Aorta (tissue), 5 donors: ENCODE results near the gene SCAMP2. TPM values are rescaled to one million over a fixed set of nuclear protein-coding genes. Genes with fewer than 3 reads are reported as not detected.
"Not testable (repeated sequence)": the region's sequence is repeated elsewhere in the genome, so short reads cannot be mapped to it uniquely, and the experiment has no call there.

Experiments
- ATAC-seq: fragments of 200-7000 bp; cut with Tn5 transposase; one replicate; pipeline ENCODE4 v1.9.1; 2022; ENCODE audit warnings: moderate library complexity; ENCODE audit not compliant: low FRiP score
- DNase-seq, 2 donors: peaks; one replicate each; pipeline ENCODE4 v3.0.0-alpha.2; 2020
- H3K27ac ChIP-seq, 2 donors: one replicate each; pipeline ENCODE4 v1.5.1; 2013; ENCODE audit warnings: low read length in 2 of 2, mild to moderate bottlenecking in 2 of 2, moderate library complexity in 2 of 2, control low read depth in 1 of 2, inconsistent platforms in 1 of 2, low read depth in 1 of 2
- H3K27me3 ChIP-seq, 2 donors: one replicate each; pipeline ENCODE4 v1.6.1; 2013; ENCODE audit warnings: control low read depth in 1 of 2, low read length in 1 of 2, mild to moderate bottlenecking in 1 of 2, moderate library complexity in 1 of 2; ENCODE audit not compliant: insufficient read depth in 2 of 2, control insufficient read depth in 1 of 2
- H3K36me3 ChIP-seq, 2 donors: one replicate each; pipeline ENCODE4 v1.6.1; 2013; ENCODE audit warnings: control low read depth in 1 of 2, low read length in 1 of 2, mild to moderate bottlenecking in 1 of 2; ENCODE audit not compliant: insufficient read depth in 2 of 2, control insufficient read depth in 1 of 2
- H3K4me1 ChIP-seq, 2 donors: one replicate each; pipeline ENCODE4 v1.6.1; 2013; ENCODE audit warnings: low read length in 2 of 2, control low read depth in 1 of 2, mild to moderate bottlenecking in 1 of 2, moderate library complexity in 1 of 2; ENCODE audit not compliant: insufficient read depth in 2 of 2, control insufficient read depth in 1 of 2
- H3K4me3 ChIP-seq, 2 donors: one replicate each; pipeline ENCODE4 v1.5.1; 2013; ENCODE audit warnings: low read length in 2 of 2, control low read depth in 1 of 2, mild to moderate bottlenecking in 1 of 2
- H3K9me3 ChIP-seq: one replicate; pipeline ENCODE4 v1.6.1; 2013; ENCODE audit warnings: mild to moderate bottlenecking, low read length; ENCODE audit not compliant: control insufficient read depth
- WGBS, 2 donors: extraction: QIAGEN DNeasy Blood & Tissue Kit; methylation state at CpG; one replicate each; pipeline ENCODE4 v1.1.7; 2013; 5-methylcytosine and 5-hydroxymethylcytosine counted together
- intact Hi-C, 2 donors: fragments of 100-400 bp; cut with DNase I; formaldehyde crosslinking; loops; one replicate each; pipeline versions ENCODE4 v1.14.2 to v1.15.0; 2022
- long read RNA-seq, 2 donors: library from polyadenylated mRNA; unstranded; transcript quantifications; one replicate each; pipeline ENCODE4 v2.0.0, GENCODE V29; 2020 to 2021
- polyA plus RNA-seq, 2 donors: library from polyadenylated mRNA; stranded (reverse); fragments of 200-250 nt; gene quantifications; one replicate each; pipeline ENCODE4 v1.2.3, GENCODE V29; 2013
- total RNA-seq, 2 donors: library from RNA; stranded (reverse); fragmentation: NEBNext Ultra II Directional; extraction: Animal tissue kit (Norgen Biotek cat#: 25700); gene quantifications; one replicate each; pipeline ENCODE4 v1.2.1, GENCODE V29; 2021
- donor health status: healthy with polysubstance abuse.
- donor health status: Bipolar disorder and iron deficiency.
- donor health status: DM: no; HTN: no; CAD: no.
- donor health status: DM: no; HTN: no; CAD: no.
- donor health status: DM: yes; HTN: yes; CAD: no.

The SCAMP2 gene, protein sequence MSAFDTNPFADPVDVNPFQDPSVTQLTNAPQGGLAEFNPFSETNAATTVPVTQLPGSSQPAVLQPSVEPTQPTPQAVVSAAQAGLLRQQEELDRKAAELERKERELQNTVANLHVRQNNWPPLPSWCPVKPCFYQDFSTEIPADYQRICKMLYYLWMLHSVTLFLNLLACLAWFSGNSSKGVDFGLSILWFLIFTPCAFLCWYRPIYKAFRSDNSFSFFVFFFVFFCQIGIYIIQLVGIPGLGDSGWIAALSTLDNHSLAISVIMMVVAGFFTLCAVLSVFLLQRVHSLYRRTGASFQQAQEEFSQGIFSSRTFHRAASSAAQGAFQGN
- total RNA-seq, result 10 to 100 TPM; 62.2 to 65.0 TPM
- polyA plus RNA-seq, result 10 to 100 TPM; 21.8 to 30.4 TPM
- long read RNA-seq, donor 1, transcript SCAMP2-201 (9 exons, 2,453 nt), result major isoform, 150 of 187 reads
- long read RNA-seq, donor 1, partial matches to known transcripts, result 17 of 187 reads
- long read RNA-seq, donor 1, other reads (novel, unspliced or antisense), result 17 of 187 reads
- long read RNA-seq, donor 2, transcript SCAMP2-201 (9 exons, 2,453 nt), result major isoform, 38 of 51 reads
- long read RNA-seq, donor 2, partial matches to known transcripts, result 6 of 51 reads
- long read RNA-seq, donor 2, other reads (novel, unspliced or antisense), result 4 of 51 reads

DNA sequence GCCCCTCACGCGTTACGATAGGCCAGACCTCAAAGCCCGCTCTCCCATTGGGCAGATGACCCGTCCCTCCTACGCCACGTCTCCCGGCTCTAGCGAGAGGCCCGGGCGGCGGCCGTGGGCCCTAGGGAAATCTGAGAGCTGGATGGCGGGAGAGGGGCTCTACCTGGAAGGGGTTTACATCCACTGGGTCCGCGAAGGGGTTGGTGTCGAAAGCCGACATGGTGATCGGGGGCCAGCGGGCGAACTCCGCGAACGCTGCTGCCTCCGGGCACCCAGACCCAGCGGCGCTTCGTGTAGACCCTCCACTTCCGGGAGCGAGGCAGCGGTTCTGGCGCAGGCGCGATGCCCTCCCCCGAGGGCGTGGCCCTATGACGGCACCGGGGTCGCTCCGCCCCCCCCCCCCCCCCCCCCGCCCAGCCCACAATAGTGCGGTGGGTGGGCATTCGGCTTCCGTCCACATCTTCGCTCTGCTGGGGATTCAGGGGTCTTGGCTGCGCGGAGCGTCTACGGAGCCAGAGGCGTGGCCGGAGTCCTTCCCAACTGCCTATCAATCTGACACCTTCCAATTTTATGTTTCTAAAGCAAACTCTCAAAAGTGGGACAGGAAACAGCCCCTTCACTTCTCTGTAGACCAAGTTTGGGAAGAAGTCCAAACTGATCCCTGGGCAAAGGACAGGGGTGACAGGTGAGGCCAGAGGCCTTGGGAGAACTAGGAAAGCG is at the start of gene SCAMP2:
Gene SCAMP2, minus strand, starts transcription at position 330 of the 720 bp plus-strand sequence. Its CDS starts 110 bp downstream, at position 220.
- no peaks in the 10 kb centered on the region for H3K27me3 ChIP-seq
- H3K4me3 ChIP-seq, result peak within 1 kb of the TSS; percentile 70 to 76
- ATAC-seq, result peak; percentile 97
- peaks cover 0 to 2% of the 10 kb centered on the region in 2 donors for H3K4me1 ChIP-seq
- peak; percentile 96 to 98 for DNase-seq
- H3K27ac ChIP-seq, result peak within 1 kb of the TSS in 1 of 2 donors; percentile 60
- no peaks in the 10 kb centered on the region for H3K36me3 ChIP-seq
- intact Hi-C loops, result loop anchor here in 1 of 2 donors (5.0 kb wide), 1 partner anchor 34 kb away; the partner anchor contains the start of gene FAM219B
- WGBS, 2 donors, result 0 to 1% methylated on average over 28 to 52 of the region's 52 CpGs
- H3K9me3 ChIP-seq, result no peaks in the 10 kb centered on the region

DNA sequence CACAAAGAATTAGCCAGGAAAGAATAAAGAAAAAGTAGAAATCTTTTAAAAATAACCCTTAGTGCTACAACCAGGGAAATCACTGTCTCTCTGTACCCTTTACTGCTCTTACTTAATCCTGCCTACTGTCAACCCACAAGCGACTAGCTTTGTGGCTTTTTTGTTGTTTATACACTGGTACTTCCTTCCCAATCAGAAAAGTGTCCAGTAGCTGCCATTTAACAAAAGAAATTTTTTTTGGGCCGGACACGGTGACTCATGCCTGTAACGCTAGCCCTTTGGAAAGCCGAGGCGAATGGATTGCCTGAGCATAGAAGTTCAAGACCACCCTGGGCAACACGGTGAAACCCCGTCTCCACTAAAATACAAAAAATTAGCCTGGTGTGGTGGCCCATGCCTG is 47.3 kb upstream of the SCAMP2 start:
- H3K9me3 ChIP-seq, result no peaks in the 10 kb centered on the region
- intact Hi-C loops, result no loop called here
- WGBS, 2 donors, result 89 to 90% methylated on average over 8 of the region's 8 CpGs
- no peak overlapping the region for H3K4me3 ChIP-seq
- H3K36me3 ChIP-seq, result peaks cover 3 to 4% of the 10 kb centered on the region in 2 donors
- ATAC-seq, result no peak
- no peaks in the 10 kb centered on the region for H3K27me3 ChIP-seq
- H3K4me1 ChIP-seq, result no peaks in the 10 kb centered on the region
- H3K27ac ChIP-seq, result no peak overlapping the region
- no peak for DNase-seq

DNA sequence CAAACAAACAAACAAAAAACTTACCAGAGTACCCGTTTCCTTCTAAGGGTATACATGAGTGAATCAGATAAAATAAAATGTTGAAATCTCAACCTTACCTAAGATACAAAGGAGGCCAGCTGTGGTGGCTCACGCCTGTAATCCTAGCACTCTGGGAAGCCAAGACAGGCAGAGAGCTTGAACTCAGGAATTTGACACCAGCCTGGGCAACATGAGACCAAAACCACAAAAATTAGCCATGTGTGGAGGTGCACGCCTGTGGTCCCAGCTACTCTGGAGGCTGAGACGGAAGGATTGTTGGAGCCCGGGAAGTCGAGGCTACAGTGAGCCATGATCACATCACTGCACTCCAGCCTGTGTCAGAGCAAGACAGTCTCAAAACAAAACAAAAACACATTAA is 44.5 kb upstream of the SCAMP2 start:
- H3K27ac ChIP-seq, result no peak overlapping the region
- H3K4me3 ChIP-seq, result no peak overlapping the region
- H3K4me1 ChIP-seq, result no peaks in the 10 kb centered on the region
- 92 to 93% methylated on average over 6 of the region's 6 CpGs for WGBS, 2 donors
- H3K36me3 ChIP-seq, result peaks cover 4 to 6% of the 10 kb centered on the region in 2 donors
- no peaks in the 10 kb centered on the region for H3K9me3 ChIP-seq
- DNase-seq (no peak), ATAC-seq (no peak)
- intact Hi-C loops, result no loop called here
- no peaks in the 10 kb centered on the region for H3K27me3 ChIP-seq

DNA sequence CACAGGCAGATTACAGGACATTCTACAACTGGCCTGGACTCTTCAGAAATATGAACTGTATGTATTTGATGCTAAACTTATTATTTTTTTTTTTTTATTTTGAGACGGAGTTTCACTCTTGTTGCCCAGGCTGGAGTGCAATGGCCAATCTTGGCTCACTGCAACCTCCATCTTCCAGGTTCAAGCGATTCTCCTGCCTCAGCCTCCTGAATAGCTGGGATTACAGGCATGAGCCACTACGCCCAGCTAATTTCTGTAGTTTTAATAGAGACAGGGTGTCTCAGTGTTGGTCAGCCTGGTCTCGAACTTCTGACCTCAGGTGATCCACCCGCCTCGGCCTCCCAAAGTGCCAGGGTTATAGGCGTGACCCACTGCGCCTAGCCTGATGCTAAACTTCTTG is 40.6 kb upstream of the SCAMP2 start:
- ATAC-seq, H3K4me1 ChIP-seq, H3K27ac ChIP-seq, DNase-seq, H3K4me3 ChIP-seq, H3K9me3 ChIP-seq, intact Hi-C loops, H3K27me3 ChIP-seq, H3K36me3 ChIP-seq: not testable (repeated sequence)
- 92% methylated on average over 8 of the region's 8 CpGs for WGBS, 2 donors

DNA sequence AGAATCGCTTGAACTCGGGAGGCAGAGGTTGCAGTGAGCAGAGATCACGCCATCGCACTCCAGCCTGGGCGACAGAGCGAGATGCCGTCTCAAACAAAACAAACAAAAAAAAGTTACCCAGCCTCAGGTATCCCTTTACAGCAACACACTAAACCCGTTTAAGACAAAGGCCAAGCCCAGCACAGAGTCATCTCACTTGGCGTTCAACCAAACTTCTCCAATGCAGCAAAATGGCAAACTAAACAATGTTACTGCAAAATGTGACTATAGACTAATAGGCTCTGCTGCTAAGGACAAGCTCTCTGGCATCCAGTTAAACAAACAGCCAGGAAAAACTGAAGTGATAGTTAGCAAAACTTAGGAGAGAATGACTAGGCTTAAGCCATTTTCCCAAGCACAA is 39.9 kb upstream of the SCAMP2 start:
- WGBS, 2 donors, result 88 to 89% methylated on average over 9 of the region's 9 CpGs
- ATAC-seq (no peak), DNase-seq (no peak)
- Histone ChIP-seq H3K4me1 (no peaks in the 10 kb centered on the region), H3K9me3 (no peaks in the 10 kb centered on the region), H3K4me3 (no peak overlapping the region), H3K36me3 (peaks cover 3% of the 10 kb centered on the region in 2 donors), H3K27me3 (no peaks in the 10 kb centered on the region), H3K27ac (no peak overlapping the region)
- intact Hi-C loops, result no loop called here

DNA sequence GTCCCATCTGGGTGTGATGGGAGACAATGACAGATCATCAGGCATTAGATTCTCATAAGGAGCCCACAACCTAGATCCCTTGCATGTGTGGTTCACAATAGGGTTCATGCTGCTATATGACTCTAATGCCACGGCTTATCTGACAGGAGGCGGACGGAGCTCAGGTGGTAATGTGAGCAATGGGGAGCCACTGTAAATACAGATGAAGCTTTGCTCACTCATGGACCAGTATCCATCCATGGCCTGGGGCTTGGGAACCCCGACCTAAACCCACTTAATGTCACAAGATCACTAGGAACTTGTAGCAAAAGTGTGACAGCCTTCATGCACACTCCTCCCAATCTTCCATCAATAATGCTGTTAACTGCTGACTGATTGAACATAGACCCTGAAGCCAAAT is 35.5 kb upstream of the SCAMP2 start:
- Histone ChIP-seq H3K9me3 (no peaks in the 10 kb centered on the region), H3K27ac (no peak overlapping the region), H3K4me1 (no peaks in the 10 kb centered on the region), H3K36me3 (peaks cover 2 to 3% of the 10 kb centered on the region in 2 donors), H3K27me3 (no peaks in the 10 kb centered on the region), H3K4me3 (no peak overlapping the region)
- intact Hi-C loops, result loop anchor here in 1 of 2 donors (5.0 kb wide), 2 partner anchors 36 to 44 kb away; partner anchors contain the start of gene SCAMP2
- no peak for ATAC-seq
- no peak for DNase-seq
- WGBS, 2 donors, result 95 to 97% methylated on average over 4 of the region's 4 CpGs

DNA sequence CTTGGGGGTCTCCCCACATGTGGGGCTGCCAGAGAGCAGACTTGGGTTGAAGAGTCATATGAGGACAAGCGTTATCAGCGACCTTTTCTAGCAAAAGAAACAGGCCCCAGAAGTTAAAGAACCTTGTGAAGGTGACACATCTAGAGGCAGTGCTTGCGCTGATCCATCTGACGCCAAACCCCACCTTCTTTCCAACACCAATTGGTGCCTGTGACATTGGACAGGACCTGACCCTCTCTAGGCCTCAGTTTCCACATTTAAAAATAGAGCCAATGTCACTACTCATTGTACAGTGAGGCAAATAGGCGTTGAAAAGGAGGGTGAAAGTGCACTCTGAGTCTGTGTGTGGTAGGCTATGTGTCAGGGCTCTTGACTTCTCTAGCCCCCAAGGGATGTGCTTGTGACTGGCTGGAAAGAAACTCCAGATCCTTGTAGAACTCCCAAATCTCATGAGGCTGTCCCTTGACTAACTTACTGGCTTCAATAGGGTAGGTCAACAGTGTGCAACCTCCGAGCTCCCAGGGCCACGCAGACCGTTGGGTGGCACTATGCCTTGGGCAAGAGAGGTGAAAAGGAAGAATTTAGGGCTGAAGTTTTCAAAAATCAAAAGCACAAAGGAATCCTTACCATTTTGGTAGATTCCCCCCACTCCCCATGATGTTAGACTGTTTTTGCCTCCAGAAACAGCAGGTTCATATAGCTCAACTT is 34.2 kb upstream of the SCAMP2 start:
- Histone ChIP-seq H3K27ac (peak overlapping the region in 1 of 2 donors; percentile 69), H3K4me3 (peak overlapping the region; percentile 71 to 91), H3K27me3 (no peaks in the 10 kb centered on the region), H3K9me3 (no peaks in the 10 kb centered on the region), H3K4me1 (no peaks in the 10 kb centered on the region), H3K36me3 (no peaks in the 10 kb centered on the region)
- peak; percentile 20 for ATAC-seq
- WGBS, 2 donors, result 40 to 47% methylated on average over 8 of the region's 8 CpGs
- no peak for DNase-seq
- intact Hi-C loops, result loop anchor here in 1 of 2 donors (2.0 to 5.0 kb wide), 3 partner anchors 29 to 45 kb away; partner anchors contain the start of gene SCAMP2
